Measurements from ENCODE around the gene CBR3.

The CBR3 gene

GRCh38 chr21:36145259-36145658 is 10.4 kb downstream of the CBR3 start:
- in situ Hi-C loops (cut with MboI; ENCODE audit: low pct_unique_long_range_greater_than_20kb, low sequenced_read_pairs), result no loop called here
- no peak for DNase-seq

- in situ Hi-C loops (cut with MboI; ENCODE audit: low pct_unique_long_range_greater_than_20kb, low sequenced_read_pairs), result no loop called here
- no peak for DNase-seq
Observed at GRCh38 chr21:36147911-36148310, 13.0 kb downstream of the CBR3 start.

GRCh38 chr21:36148886-36149285 is 14.0 kb downstream of the CBR3 start:
- in situ Hi-C loops (cut with MboI; ENCODE audit: low pct_unique_long_range_greater_than_20kb, low sequenced_read_pairs), result no loop called here
- DNase-seq, result no peak

- in situ Hi-C loops (cut with MboI; ENCODE audit: low pct_unique_long_range_greater_than_20kb, low sequenced_read_pairs), result no loop called here
- DNase-seq, result peak; percentile 96
Observed at GRCh38 chr21:36149788-36150711, 15.2 kb downstream of the CBR3 start.

- no peak for DNase-seq
- in situ Hi-C loops (cut with MboI; ENCODE audit: low pct_unique_long_range_greater_than_20kb, low sequenced_read_pairs), result no loop called here
Observed at GRCh38 chr21:36155603-36156338, 20.9 kb downstream of the CBR3 start.

- in situ Hi-C loops (cut with MboI; ENCODE audit: low pct_unique_long_range_greater_than_20kb, low sequenced_read_pairs), result no loop called here
- DNase-seq, result peak; percentile 98
Observed at GRCh38 chr21:36156339-36156814, 21.5 kb downstream of the CBR3 start.

- DNase-seq, result peak; percentile 54
- in situ Hi-C loops (cut with MboI; ENCODE audit: low pct_unique_long_range_greater_than_20kb, low sequenced_read_pairs), result no loop called here
Observed at GRCh38 chr21:36156815-36157670, 22.2 kb downstream of the CBR3 start, which contains the start of gene DOP1B. Gene DOP1B (plus strand): TSS chr21:36156824. CDS start chr21:36164734, 7,910 bp downstream.

- DNase-seq, result no peak
- in situ Hi-C loops (cut with MboI; ENCODE audit: low pct_unique_long_range_greater_than_20kb, low sequenced_read_pairs), result no loop called here
Observed at GRCh38 chr21:36159356-36159921, 24.6 kb downstream of the CBR3 start.

GRCh38 chr21:36160850-36161178 is 25.9 kb downstream of the CBR3 start:
- in situ Hi-C loops (cut with MboI; ENCODE audit: low pct_unique_long_range_greater_than_20kb, low sequenced_read_pairs), result no loop called here
- DNase-seq, result no peak

GRCh38 chr21:36162631-36163030 is 27.8 kb downstream of the CBR3 start:
- in situ Hi-C loops (cut with MboI; ENCODE audit: low pct_unique_long_range_greater_than_20kb, low sequenced_read_pairs), result no loop called here
- no peak for DNase-seq

- DNase-seq, result peak; percentile 79
Observed at GRCh38 chr21:36163750-36164741, 29.2 kb downstream of the CBR3 start.

GRCh38 chr21:36165356-36165755 is 30.5 kb downstream of the CBR3 start:
- in situ Hi-C loops (cut with MboI; ENCODE audit: low pct_unique_long_range_greater_than_20kb, low sequenced_read_pairs), result no loop called here
- DNase-seq, result no peak

More at GRCh38 chr21:36163750-36164741, 29.2 kb downstream of the CBR3 start:
- in situ Hi-C loops (cut with MboI; ENCODE audit: low pct_unique_long_range_greater_than_20kb, low sequenced_read_pairs), result no loop called here

- no peak for DNase-seq
- in situ Hi-C loops (cut with MboI; ENCODE audit: low pct_unique_long_range_greater_than_20kb, low sequenced_read_pairs), result no loop called here
Observed at GRCh38 chr21:36166705-36167104, 31.8 kb downstream of the CBR3 start.

- in situ Hi-C loops (cut with MboI; ENCODE audit: low pct_unique_long_range_greater_than_20kb, low sequenced_read_pairs), result no loop called here
- DNase-seq, result no peak
Observed at GRCh38 chr21:36167541-36167940, 32.7 kb downstream of the CBR3 start.

- DNase-seq, result no peak
- in situ Hi-C loops (cut with MboI; ENCODE audit: low pct_unique_long_range_greater_than_20kb, low sequenced_read_pairs), result no loop called here
Observed at GRCh38 chr21:36169470-36170128, 34.7 kb downstream of the CBR3 start.

- in situ Hi-C loops (cut with MboI; ENCODE audit: low pct_unique_long_range_greater_than_20kb, low sequenced_read_pairs), result no loop called here
- no peak for DNase-seq
Observed at GRCh38 chr21:36170823-36171222, 35.9 kb downstream of the CBR3 start.

GRCh38 chr21:36171336-36171735 is 36.5 kb downstream of the CBR3 start:
- in situ Hi-C loops (cut with MboI; ENCODE audit: low pct_unique_long_range_greater_than_20kb, low sequenced_read_pairs), result no loop called here
- DNase-seq, result no peak

Measured in KBM-7 (cell line).